Esophagus squamous epithelium (tissue), 4 donors: ENCODE results near the gene CDK18.

Experiments used
- POLR2A ChIP-seq, 4 donors: fragments of 450-650 bp; IDR thresholded peaks; one replicate each; pipeline ENCODE4 v1.6.1; 2017; ENCODE audit warnings: antibody characterized with exemption in 4 of 4, mild to moderate bottlenecking in 4 of 4, moderate library complexity in 3 of 4
- TF ChIP-seq, protein P1 (sequence below), 6 experiments: fragments of 450-650 bp in 4 of 6; fragments of 200-600 bp in 2 of 6; sonication (generic) in 2 of 6; IDR thresholded peaks; one replicate each; pipeline ENCODE4 v1.5.1; 2016 to 2019; ENCODE audit warnings: antibody characterized with exemption in 6 of 6, mild to moderate bottlenecking in 4 of 6, moderate library complexity in 4 of 6

DNA sequence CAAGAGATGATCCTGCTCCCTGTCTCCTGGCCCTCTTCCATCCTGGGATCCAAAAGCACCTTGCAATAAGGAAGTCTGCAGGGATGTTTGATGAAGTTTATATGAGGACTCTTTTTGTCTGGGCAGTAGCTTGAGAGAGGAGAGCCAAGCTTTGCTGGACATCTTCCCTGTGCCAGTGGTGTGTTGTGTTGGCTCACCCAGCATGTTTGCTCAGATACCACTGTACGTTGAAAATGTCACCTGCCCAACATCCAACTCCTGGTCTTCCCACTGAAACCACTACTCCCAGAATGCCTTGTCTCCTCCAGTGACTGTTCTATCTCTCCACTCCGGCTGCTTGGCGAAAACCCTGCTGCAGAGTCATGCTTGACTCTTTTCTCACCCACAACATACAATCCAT is 12.8 kb downstream of the CDK18 start:
- TF ChIP-seq, protein P1, sequence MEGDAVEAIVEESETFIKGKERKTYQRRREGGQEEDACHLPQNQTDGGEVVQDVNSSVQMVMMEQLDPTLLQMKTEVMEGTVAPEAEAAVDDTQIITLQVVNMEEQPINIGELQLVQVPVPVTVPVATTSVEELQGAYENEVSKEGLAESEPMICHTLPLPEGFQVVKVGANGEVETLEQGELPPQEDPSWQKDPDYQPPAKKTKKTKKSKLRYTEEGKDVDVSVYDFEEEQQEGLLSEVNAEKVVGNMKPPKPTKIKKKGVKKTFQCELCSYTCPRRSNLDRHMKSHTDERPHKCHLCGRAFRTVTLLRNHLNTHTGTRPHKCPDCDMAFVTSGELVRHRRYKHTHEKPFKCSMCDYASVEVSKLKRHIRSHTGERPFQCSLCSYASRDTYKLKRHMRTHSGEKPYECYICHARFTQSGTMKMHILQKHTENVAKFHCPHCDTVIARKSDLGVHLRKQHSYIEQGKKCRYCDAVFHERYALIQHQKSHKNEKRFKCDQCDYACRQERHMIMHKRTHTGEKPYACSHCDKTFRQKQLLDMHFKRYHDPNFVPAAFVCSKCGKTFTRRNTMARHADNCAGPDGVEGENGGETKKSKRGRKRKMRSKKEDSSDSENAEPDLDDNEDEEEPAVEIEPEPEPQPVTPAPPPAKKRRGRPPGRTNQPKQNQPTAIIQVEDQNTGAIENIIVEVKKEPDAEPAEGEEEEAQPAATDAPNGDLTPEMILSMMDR (IDR thresholded peaks at IDR 0.05): no peak
- TF ChIP-seq POLR2A (IDR thresholded peaks at IDR 0.05): no peak
